Activated CD8-positive, alpha-beta memory T cell treated with anti-CD3 and anti-CD28 coated beads, Interleukin-2, amount 50 U/mL, for 1 hour (primary cell): Measurements from ENCODE around the gene ABCB11.
"Not testable (repeated sequence)": the region's sequence is repeated elsewhere in the genome, so short reads cannot be mapped to it uniquely, and the experiment has no call there.

Experiments used
- DNase-seq: peaks from one replicate; pipeline ENCODE4 v3.0.0-alpha.2; 2020; ENCODE audit errors: extremely low read depth

The ABCB11 gene

DNA sequence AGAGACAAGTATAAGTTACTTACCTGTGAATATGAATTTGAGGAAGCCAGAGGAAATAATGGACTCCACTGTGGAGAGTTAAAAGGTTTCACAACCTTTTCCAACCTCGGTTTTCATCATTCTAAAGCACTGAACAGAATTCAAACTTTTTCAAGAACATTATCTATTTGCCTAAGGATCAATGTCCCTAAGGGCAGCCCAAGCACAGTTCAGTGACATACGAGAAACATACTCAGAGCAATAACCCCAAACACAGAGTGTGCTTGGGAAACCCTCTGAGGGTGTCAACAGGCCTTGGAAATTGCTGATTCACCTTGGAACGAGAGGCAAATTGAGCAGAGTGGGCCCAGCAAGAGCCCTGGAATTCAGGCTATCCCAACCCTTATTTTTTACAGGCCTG is at the start of gene ABCB11:
ABCB11 (minus strand) TSS at position 123 of the 400 bp plus-strand sequence. CDS start 13,199 bp downstream, outside the sequence.
- DNase-seq = no peak

DNA sequence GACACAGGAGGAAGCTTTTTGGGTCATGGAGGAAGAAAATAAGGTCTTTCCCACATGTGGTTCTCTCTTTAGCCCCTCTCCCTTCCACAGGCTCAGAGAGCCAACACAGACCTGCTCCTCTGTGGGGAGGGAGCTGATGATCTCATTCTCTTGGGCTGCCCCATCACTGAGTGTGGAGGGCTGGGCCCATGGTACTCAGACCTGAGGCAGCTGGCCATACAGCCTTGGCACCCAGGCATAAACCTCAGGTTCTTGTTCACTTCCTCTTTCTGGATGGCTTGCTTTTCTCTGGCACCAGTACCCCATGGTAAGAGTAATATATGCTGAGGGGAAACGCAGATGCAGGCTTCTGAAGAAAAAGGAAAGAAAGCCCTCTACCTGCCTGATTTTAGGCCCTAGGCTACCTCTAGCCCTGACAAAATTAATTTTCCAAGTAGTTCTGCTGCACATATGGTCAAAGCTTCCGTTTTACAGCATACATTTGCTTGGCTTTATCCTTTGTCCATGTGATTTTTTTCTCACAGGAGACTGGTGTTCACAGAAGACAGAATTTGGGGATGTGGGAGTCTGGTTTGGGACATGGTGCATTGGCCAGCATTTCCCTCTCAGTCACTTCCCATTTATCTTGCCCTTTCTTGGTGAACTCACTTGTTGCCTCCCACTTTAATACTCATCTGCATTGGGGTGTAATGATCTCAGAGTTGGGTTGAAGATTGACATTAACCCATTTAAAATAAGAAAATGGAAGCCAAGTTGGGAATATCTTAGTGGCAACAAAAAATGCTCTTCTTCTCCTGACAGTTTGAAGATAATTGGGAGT is 49.3 kb upstream of the ABCB11 start:
- DNase-seq = no peak

DNA sequence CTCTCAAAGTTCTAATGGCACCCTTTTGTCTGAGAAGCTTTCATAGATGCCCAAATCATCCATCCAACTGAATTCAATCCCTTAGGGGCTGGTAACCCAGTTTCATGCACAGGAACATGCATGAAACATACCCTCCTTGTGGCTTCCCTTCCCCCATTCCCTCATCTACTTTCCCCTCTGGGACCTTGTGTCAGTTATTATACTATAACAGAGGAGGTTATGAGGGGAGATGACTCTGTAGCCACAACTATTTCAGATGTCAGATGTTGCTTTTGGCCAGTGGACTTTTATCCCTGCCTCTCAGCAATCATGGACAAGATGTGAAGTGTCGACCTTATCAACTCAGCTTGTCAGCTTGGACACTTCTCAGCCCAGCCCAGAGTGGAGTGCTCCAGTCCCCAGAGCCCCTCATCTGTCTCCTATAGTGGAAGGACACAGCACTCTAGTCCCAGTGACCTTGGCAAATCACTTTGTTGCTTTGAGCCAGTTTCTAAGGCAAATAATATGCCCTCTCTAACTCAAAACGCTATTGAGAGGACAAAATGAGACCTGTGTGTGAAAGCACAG is 46.6 kb upstream of the ABCB11 start:
- no peak for DNase-seq

DNA sequence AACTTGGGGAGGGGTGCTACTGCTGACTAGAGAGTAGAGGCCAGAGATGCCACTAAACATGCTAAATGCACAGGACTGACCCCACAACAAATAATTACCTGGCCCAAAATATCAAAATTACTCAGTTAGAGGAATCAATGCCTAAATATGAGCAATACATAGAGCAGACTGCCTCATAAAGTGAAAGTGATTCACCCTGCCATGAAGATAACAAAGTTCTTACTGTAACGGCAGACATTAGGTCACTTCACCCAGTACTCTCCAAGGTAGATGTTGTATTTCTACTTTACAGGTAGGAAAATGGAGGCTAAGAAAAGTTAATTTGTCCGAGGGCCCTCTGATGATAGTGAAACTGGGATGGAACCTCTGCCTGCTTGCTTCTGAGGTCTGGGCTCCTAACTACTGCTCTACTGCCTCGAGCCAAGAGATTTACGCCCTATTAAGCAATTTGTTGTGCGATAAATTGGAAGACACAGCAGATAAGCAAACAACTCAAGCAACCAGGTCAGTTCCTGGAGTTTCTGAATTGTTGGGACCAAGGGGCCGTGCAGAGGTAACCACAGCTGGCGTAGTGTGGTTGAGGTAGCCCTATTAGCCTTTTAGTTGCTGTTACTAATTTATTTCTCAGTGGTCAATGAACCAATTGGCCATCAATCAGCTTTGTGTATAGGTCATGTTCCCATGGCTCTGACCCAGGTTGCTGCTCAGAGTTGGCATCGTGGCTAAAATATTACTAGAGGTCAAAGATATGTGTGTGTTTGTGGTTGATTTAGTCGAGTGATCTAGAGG is 43.0 kb upstream of the ABCB11 start:
- no peak for DNase-seq

DNA sequence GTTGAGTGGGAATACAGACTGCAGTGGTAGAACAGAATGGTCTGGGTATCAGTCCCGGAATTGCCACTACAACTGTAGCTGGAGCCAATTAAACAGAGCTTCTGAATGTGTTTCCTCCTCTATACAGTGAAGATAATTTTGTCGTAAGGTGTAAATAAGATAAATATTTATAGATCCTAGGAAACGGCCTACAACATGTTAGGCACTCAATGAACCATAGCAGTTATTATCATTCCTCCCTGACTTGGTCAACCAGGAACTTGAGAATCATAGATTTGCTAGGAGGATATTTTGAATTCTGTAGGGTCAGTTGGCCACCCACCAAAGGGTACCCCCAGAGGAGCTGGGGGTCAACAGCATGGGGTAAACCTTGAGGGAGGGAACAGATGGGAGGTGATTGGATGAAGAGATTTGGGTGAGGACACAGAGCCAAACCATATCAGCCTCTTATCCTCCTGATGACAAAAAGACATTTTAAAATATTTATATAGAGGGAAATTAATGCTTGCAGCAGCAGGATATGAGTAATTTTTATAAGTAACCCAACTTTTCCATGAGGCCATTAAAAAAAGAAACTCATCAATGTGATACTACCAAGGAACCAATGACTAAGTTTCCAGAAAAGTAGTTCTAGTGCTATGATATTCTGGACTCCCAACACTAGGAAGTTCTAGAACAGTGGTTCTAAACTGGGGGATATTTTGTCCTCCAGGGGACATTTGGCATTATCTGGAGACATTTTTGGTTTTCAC is 42.3 kb upstream of the ABCB11 start:
- no peak for DNase-seq

DNA sequence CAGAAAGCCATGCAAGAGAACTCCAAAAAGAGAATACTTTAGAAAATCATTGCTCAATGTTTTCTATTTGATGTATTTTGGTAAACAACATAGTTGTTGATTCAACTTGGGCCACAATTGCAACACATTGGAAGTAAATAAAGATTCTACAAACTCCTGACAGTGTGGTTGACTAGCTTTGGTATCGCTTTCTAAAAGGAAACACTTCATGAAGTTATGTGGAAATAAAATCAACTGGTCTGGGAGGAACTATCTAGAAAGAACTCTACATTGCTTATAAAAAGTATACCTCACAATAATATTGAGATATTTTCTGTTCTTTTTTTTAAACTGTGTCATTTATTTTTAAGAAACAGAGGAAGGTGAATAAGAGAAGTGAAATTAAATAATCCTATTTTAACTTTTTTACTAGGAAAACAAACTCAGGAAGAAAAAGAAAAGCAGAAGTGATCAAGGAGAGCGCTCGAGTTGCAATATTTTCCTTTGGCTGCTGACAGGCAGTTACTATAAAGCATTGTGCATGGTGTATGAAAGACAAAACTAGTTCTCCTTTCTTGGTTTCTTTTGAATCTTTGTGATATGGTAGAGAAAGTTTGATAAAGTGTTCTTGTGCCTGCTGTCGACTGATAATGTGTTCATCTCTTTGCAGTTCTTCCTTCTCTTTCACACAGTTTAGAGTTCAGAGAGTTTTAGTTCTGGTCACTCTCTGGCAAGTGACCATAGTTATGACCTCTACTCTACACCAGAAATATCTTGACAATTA is 41.2 kb upstream of the ABCB11 start:
- DNase-seq = no peak

DNA sequence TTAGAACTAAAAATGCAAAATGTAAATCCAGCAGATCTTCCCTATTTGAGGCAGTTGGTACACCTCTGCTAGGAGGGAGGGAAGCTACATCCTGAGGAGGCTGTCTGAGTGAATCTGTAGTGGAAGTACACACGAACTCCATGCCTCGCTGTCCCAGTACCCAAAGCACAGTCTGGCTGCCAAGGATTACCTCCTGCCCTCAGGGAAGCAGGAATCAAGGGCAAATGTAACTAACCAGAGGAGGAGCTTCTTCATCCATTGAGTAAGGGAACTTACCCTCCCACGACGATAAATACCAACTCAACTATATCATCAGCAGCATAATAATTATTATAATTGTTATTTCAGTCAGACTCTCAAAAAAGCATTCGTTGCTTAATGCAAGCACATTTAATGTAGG is 40.3 kb upstream of the ABCB11 start:
- no peak for DNase-seq

DNA sequence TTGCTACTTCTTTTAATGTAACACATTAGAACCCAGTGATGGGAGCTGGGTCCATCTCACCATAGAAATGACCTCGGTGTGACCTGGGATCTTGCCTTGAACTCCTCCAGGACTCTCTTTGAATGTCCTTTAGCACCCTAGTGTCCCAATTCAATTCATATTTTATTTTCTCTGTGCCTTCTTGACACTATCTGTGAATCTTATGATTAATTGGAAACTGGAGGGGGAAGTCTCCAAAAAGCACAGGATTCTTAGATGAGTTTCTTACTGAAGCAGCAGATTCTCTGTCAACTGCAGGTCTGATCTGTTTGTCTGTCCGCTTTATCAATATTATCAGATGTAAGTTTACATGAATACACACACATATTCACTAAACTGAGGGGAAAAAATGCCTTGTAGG is 38.7 kb upstream of the ABCB11 start:
- no peak for DNase-seq

DNA sequence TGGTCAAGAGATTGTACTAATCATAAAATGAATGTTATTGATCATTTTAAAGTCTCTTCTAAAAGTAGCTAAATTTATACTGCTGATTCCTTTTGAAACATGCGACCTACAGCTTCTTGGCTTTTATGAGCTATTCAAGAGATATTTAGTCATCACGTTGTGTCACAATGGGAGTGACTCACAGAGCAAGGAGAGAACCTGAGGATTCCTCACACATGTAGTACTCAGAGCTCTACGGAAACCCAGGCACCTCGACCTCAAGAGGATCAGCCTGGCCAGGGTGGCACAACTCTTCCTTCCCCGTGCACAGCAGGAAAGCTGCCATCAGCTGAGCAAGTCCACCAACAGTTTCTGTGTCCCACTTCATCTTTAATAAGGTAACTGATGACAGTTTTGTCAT is 38.2 kb upstream of the ABCB11 start, which contains the start of gene DHRS9:
DHRS9 (plus strand) TSS at position 223 of the 400 bp plus-strand sequence. CDS start 12,019 bp downstream, outside the sequence.
- no peak for DNase-seq

DNA sequence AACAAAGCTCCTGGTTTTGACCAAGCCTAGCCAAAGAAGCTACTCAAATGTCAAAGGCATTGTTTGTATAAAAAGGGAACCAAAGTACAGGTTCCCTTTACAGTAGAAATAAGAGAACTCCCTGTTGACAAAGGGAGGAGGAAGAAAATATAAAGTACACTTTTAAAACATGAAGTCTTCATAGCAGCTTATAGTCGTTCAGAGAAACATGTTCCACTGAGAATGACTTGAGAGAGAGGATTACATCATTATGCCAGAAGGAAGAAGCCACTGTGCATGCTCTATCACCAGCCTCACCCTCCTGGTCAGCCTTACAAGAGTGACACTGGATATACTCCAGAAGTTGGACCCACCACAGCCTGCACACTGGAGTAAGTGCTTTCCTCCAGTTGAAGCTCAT is 35.8 kb upstream of the ABCB11 start:
- no peak for DNase-seq

DNA sequence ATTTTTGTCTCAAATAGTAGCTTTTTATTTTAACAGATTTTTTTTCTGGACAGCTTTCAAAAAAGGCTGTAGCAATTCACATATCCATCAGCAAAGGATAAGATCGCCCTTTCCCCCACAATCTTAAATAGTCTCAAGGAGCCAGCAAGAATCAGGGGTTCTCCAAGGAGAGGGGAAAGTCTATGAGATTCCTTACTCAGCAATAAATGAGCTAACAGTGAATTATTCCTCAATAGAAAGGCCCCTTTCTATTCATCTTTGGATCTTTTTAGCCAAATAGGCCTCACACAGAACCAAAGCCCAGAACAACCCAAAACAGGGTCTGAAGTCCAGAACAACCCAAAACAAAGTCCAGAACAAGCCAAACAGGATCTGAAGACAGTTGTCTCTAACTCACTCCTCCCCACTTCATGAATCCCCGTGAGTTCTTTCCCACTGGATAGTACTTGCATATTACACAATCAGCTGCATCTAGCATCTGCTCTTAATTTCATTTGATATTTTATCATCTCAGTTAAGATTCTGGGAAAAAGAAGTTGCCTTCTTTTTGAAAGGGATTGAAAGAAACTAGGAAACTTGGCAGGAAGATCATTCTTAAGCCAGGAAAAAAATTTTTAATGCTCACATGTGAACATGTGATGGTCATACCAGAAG is 34.9 kb upstream of the ABCB11 start:
- DNase-seq = no peak

DNA sequence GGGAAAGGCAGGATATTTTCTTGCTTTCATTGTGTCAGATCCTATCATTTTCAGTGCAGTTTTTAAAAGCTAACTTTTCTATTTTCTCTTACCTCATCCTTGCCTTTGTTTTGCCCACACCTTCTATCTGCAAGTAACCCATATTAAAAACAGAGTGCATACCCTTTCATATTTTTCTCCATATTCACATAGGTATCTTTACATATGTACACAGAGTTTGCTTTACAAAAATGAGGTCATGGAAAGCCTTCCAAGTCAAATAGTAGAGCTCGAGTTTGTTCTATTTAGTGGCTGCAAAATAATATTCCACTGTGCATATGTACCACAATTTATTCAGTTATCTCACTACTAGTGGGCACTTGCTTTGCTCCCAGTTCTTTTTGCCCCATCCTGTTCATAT is 34.3 kb upstream of the ABCB11 start:
- DNase-seq = no peak

DNA sequence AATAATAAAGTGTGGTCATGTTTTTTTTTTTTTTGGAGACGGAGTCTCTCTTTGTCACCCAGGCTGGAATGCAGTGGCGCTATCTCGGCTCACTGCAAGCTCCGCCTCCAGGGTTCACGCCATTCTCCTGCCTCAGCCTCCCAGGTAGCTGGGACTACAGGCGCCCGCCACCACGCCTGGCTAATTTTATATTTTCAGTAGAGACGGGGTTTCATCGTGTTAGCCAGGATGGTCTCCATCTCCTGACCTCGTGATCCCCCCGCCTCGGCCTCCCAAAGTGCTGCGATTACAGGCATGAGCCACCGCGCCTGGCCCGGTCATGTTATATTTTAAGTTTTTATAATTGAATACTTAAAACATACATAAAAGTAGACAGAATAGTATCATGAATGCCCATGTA is 33.1 kb upstream of the ABCB11 start:
- DNase-seq = not testable (repeated sequence)

DNA sequence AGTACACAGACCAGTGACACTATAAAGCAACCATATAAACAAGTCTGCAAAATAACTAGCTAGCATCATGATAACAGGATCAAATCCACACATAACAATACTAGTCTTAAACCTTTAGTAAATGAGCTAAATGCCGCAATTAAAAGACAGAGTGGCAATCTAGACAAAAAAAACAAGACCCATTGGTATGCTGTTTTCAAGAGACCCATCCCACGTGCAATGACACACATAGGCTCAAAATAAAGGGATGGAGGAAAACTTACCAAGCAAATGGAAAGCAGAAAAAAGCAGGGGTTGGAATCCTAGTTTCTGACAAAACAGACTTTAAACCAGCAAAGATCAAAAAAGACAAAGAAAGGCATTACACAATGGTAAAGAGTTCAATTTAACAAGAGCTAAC is 23.5 kb upstream of the ABCB11 start:
- DNase-seq = not testable (repeated sequence)

DNA sequence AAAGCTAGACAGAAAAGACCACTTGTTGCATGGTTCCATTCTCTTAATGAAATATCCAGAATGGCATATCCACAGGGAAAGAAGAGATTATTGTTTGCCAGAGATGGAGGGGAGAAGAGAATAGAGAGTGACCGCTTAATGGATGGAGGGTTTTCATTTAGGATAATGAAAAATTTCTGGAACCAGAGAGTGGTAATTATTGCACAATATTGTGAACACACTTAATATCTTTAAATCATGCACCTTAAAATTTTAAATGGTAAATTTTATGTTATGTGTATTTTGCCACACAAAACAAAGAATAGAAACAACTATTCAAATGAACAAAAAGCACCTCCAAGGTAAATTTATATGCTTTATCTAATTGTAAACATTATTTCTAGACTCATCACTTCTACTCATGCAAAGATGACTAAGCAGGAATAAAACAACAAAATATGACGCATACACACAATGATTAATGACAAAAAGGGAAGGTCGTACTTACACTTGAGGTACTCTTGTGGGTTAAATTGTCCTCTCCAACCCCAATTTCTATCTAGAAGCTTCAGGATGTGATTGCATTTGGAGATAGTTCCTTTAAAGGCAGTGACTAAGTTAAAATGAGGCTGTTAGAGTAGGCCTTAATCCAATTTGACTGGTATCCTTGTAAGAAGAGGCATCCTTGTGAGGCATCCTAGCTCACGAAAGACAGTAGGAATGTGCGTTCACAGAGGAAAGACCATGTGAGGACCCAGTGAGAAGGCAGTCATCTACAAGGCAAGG is 19.5 kb upstream of the ABCB11 start:
- no peak for DNase-seq

DNA sequence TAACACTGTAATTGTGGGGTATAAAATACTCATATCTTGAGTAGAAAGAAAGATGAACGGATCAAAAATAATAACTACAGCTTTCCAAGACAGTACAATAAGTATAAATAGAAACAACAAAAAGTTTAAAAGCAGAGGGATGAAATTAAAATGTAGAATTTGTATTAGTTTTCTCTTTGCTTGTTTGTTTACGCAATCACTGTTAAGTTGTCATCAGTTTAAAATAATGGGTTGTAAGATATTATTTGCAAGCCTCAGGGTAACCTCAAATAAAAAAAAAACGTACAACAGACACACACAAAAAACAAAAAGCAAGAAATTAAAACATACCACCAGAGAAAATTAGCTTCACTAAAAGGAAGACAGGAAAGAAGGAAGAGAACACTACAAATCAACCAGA is 18.0 kb upstream of the ABCB11 start:
- no peak for DNase-seq

DNA sequence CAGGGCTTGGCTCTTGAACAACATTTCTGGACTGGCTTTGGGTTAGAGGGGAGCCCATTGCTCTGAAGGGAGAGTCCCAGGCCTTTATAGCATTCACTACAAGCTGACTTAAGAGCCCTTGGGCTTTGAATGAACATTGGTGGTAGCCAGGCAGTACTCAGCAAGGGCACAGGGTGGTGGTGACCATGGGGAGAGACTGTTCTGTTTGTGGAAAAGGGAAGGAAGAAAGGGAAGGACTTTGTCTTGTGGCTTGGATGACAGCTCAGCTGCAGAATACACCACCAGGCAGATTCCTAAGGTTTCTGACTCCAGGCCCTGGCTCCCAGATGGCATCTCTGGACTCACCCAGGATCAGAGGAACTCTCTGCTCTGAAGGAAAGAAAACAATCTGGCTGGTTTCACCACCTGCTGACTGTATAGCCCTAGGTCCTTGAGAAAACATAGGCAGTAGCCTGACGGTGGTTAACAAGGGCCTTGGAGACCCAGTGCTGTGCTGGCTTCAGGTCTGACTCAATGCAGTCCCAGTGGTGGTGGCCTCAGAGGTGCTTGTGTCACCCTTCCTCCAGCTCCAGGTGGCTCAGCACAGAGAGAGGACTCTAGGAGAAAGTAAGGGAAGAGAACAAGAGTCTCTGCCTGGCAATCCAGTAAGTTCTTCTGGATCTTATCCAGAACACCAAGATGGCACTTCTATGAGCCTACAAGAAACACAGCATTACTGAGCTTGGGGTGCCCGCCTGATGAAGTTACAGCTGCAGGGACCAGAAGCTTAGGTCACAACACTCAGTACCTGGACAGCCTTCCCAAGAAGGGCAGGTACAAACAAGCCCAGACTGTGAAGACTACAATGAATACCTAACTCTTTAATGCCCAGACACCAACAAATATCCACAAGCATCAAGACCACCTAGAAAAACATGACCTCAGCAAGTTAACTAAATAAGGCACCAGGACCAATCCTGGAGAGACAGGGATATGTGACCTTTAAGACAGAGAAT is 16.4 kb upstream of the ABCB11 start:
- no peak for DNase-seq

DNA sequence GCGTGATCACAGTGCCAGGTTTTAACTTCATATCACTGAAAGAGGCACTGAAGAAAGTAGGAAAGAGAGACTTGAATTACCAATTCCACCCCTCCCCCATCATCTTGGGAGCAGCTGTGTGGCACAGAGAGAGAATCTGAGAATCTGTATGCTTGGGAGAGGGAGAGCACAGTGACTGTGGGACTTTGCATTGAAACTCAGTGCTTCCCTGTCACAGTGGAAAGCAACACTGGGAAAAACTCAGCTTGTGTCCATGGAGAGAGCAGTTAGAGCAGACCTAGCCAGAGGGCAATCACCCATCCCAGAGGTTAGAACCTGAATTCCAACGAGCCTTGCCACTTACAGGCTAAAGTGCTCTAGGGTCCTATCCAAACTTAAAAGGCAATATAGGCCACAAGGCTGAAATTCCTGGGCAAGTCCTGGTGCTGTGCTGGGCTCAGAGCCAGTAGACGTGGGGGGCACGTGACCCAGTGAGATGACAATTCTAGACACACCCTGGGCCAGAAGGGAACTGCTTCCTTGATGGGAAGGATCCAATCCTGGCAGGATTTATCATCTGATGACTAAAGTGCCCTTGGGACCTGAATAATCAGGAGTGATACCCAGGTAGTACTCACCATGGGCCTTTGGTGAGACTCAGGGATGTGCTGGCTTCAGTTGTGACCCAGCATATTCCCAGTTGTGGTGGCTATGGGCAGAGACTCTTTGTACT is 15.5 kb upstream of the ABCB11 start:
- no peak for DNase-seq
